ENCODE results near the gene DGCR2.
"Not testable (repeated sequence)": the region's sequence is repeated elsewhere in the genome, so short reads cannot be mapped to it uniquely, and the experiment has no call there.

The DGCR2 gene

DNA sequence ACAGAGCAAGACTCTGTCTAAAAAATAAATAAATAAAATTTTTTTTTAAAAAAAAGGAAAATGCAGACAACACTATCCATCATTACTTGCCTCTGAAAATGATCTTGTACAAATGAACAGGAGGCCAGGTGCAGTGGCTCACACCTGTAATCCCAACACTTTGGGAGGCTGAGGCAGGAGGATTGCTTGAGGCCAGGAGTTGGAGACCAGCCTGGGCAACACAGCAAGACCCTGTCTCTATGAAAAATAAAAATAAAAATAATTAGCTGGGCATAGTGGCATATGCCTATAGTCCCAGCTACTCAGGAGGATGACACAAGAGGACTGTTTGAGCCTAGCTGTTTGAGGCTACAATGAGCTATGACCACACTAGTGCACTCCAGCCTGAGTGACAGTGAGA is 49.4 kb downstream of the DGCR2 start:
- not testable (repeated sequence) for DNase-seq

DNA sequence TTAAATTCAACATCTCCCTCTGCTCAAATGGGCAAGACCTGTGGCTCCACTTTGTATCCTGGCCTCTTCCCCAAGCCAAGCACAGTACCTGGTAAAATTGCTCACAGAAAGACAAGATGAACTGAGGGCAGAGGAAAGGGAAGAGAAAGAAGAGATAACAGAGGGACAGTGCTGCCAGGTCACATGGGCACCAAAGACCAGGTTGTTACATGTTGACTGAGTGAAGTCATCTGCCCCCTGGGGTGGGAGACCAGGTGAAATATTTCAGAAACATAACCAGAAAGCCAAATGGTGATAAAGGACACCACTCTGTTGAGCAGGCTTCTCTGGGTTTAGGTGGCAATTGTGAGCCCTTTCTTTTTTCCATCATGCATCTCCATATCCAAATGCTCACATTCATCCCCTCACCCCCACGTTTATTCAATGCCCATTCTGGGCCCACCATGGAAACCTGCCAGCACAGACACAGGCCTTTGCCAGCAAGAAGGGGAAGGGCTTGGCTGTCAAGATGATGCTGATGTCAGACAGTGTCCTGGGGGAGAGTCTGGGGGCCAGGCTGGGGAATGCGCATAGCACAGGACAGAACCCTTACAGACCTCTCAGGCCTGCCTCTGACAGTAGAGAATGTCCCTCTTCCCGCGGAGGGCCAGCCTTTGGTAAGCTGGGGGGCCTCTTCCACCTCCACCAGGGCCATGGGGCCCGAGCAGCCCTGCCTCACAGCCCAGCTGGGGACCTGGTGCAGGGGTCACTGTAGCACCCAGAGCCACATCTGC is 51.6 kb downstream of the DGCR2 start:
- DNase-seq: no peak

DNA sequence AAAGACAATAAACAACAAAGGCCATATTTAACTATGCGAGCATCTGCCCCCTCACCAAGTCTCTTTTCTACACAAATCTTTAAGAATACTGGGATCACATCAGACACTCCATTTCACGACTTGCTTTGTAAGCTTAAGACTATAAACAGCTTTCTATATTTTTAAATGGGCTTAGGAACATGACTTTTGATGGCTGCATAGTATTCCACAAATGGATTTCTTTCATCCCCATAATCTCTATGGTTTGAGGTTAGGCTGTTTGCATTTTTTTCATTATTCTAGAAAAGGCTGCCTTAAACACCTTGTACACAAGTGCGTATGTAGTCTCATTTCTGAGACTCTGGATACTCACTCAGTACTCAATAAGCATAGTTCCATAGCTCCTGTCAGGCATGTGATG is 52.8 kb downstream of the DGCR2 start:
- DNase-seq: no peak

DNA sequence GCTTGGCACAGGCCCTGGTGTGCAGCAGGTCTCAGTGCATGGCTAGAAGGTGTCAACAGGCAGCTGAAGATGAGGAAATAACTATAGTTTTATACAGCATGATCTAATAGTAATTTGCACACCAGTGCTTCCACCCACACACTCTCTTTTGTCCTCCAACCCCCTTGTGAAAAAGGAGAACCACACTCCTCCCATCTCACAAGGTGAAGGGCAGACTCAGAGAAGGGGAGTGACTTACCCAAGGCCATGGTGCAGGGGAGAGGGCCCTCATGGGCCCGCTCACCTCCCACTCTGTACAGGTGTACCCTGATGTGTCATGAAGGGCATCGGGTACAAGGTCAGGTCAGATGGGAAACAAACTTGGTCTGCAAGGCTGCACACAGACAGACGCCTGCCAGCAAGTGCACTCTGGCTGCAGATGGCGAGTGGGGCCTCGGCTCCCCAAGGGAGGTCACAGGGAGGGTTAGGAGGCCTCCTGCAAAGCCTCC is 53.4 kb downstream of the DGCR2 start:
- DNase-seq: no peak

DNA sequence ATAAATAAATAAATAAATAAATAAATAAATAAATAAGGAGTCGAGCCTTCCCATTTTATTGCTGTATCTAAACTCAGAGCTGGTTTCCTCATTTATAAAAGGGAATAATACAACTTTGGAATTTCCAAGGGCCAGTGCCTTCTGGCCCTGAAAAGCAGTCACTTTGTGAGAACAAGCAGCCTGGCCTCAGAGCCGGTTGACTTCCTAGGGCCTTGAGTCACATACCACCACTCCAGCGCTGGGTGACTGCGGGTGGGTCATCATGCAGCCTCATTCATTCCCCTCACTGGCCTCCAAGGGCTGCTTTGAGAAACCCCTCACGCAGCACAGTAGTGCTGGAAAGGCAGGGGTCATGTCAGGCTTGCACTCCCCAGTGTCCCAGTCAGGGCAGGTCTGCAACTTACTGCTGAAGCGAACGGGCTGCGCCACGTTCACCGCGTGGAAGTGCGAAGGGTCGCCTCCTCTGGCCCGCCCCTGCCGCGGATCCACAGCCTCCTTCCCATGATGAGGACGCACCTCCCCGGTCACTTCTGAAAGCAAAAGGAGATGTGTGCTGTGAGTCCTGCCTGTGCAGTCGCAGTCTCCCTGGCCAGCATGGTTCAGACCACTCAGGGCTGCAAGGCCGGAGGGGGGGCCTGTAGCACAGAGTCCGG is 54.4 kb downstream of the DGCR2 start:
- DNase-seq: no peak

DNA sequence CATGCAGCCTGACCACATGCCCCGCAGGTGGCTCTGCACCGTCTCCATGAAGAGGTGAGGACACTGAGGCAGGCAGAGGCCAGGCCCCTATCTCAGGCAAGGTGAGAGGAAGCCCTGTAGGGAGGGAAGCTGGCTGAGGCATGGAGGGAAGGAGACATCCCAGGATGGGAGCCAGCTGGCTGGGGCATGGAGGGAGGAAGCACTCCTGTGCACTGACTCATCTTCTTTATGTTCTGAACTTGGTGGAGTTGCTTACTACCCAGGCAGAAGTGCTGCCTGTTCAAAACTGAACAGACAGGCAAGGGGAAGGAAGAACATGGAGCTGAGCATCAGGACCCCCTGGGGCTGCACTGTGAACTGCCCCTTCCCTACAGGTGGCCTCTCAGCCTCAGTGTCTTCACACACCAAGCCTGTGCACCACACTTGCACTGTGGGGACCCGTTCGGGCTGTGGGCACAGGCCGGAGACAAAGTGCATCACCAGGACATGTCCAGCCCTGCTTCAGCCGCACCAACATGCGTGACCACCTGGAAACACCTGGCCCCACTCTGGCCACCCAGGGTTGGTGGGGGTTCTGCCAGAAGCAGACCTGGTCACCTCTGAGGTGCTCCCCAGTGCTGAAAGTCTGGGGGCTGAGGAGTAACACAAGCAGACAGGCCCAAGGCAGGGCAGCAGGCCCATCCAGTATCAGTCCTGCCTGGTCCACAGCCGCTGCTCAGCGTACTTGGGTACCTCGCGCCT is 55.5 kb downstream of the DGCR2 start:
- DNase-seq: no peak

DNA sequence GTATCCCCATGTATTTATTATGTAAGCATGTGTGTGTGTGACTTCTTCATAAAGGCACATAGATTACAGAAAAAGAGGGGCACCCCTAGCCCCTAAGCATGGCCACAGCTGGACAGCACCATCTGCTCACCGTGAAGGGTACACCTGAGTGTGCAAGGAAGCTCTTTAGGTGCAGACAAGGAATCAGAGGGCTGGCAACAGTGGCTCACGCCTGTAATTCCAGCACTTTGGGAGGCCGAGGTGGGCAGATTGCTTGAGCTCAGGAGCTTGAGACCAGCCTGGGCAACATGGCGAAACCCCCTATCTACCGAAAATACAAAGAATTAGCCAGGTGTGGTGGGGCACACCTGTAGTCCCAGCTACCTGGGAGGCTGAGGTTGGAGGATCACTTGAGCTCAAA is 56.3 kb downstream of the DGCR2 start:
- DNase-seq: no peak

DNA sequence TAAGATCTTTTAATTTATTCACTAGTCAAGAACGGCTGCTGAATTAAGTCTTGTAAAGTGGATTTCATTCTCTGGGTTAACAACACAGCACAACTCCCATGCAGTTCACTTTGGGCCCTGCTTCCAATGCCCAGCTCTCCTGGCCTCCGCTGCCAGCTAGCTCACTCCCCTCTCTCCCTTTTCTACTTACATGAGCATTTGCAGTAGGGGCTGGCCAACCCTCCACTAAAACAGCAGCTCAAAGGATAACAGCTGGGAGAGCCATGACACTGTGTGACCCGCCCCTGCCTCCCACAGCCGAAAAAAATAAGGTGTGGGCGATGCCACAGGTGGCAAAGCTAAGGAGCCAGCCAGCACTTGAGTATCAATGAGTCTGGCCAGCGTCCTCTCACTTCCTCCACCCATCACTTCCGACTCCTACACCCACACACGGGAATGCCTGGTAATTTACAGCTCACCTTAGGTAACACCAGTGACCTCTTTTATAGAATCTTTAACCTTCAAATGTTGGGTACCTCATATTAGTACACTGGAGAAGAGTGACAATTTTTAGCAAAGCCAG is 56.8 kb downstream of the DGCR2 start:
- DNase-seq: no peak

DNA sequence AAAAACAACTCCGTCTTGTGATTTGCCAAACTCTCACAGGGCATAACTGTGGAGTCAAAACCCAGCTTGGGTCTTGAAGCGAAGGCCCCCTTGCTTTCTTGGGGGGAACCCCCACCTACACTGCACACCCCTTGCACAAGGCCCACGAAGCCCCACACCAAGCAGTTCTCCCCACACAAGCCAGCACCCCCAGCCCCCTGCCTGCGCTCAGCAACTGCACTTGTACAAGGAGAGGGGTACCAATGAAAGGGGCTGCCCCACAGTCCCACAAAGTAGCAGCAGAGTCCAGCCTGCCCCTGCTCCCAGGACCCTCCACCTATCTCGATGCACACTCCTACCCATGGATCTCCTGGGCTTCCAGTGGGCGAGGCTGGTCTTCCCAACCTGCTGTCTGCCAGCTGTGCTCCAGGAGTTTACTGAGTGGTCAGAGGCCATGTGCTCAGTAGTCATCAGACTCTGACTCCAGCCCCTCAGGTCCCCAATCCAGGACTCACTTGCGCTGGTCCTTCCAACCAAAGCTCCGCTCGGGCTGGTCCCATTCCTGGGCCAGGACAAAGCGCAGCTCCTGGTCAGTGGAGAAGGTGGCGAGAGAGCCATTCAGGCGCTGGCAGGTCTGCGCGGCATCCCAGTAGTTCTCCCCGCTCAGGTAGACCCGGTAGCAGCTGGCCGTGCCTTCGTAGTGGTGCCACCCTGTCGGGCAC is 57.7 kb downstream of the DGCR2 start:
- DNase-seq: no peak

DNA sequence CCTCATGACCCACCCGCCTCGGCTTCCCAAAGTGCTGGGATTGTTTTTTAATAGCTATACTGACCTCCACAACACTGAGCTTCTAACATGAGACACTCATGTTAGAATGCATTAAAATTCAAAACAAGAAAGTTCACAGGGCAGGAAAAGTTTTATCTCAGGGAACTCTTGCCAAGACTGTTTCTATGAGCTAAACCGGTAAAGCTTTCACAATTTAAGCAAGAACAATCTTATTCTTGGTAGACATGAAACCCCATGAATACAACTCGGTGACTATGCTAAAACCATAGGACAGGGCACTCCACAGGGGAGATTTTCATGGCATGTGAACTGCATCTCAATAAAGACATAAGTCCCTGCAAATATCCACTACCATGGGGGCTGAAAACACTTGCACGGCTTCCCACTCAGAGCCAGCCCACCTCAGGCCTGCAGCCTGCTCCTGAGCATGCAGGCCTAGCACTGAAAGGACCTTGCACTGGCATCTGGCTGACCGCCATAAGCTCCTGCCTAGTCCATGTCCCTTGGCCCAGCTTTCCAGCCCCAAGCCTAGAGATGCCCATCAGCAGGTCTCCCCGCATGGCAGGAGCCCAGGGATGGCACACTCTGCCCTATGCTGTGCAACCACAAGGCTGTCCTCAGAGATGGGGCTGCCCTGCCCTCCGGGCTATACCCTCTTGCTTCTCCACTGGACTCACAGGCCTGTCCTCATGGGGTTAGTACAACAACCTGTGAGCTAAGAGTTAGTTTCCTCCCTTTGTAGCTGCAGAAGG is 58.4 kb downstream of the DGCR2 start:
- no peak for DNase-seq

DNA sequence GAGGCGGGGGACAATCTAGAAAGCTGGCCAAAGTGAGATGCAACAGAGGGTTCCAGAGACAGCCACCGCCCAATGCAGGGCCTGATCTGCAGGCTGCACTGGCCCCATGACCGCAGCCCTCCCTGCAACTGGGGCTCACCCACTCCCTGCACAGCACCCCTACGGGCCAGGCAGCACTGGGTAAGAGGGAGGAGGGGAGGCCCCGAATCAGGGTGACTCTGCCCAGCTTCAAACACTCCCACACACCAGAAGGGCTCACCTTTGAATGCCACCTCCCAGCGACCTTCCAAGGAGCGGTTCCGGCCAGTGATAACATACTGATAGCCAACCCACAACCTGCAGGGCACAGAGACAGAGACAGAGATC is 59.3 kb downstream of the DGCR2 start:
- DNase-seq: no peak

DNA sequence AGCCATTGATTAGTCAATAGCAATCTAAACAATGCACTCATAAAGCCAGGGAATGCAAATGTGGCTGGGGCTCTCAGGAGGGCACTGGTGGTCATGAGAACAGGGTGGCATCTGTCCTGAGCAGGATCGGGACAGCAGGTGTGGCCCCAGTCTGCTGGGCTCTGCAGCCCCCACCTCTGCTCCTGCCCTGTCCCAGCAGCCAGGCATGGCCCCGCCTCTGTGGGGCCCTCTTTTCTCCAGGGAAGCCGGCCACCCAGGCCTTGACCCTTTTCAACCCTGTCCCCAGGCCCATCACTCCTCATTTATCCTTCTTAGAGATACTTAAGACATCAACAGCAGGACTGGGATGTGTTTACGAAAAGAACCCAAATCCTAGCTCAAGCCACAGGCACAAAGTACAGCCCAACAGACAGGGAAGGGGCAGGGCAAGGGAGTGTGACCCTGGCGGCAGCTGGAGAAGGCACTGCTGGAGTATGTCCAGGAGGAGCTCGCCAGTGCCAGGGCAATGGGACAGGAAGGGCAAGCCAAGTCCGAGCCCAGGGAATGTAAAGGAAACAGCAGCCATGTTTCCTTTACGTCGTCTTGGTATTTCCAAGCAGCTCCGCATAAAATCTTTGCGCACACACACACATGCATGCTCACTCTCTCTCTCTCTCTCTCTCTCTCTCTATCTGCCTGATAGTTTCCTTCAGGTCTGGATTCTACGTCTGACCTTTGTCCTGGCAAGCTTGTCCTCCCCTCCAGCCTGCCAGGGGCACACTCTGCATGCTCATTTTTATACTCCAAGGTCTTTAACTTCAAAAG is 59.9 kb downstream of the DGCR2 start:
- no peak for DNase-seq

DNA sequence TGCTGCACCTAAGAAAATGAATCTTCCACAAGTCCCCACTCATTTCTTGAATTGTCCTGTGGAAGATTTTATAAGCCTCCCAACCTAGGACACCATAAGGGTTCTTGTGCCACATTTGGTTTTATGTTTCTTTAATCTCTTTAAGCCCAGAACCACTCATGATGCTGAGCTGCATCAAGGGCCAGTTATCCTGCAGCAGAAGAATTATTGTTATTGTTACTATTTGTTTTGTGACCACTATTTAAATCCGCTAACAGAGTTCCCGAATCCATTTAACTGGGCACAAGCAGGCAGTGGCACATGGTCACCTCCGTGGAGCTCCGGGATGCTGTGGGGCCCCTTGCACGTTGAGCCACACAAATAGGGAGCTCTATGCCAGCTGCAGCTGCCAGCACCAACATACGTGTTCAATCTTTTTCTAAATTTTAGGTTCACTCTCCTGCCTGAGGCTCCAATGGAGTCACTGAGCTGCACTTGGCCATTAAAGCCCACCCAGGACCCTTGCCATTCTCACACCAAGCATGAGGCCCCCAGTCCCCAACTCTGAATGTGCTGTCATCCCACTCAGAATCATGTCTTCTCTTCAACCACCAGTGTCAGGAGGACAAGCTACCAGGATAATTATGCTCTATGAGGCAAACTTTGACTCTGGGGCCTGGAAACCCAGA is 60.6 kb downstream of the DGCR2 start:
- DNase-seq: no peak

DNA sequence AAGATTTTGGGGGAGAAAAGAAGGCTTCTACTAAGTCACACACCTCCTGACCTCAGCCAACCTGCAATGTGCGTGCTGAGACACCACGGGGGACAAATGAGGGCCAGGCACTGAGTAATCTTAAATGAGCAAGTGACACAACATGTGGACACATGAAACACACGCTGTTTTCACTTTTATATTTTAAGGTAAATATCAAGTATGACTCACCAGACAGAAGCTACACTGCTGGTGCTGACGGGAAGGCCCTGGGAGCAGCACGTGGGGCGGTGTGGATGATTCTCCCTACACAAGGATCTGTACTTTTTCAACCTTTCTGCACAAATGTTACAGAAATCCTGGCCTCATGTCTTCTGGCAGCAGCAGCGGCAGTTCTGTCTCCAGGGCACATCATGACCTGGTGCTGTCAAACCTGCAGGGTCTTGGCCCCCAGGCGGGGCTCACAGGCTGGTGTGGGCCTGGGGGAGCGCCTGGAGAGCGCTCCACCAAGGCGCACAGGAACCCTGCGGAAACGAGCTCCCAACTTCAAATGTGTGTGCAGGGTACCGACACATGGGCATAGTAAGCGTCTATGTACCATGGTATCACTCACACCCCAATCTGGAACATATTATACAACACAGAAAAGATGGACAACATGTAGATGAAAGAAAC is 61.7 kb downstream of the DGCR2 start:
- DNase-seq: no peak

DNA sequence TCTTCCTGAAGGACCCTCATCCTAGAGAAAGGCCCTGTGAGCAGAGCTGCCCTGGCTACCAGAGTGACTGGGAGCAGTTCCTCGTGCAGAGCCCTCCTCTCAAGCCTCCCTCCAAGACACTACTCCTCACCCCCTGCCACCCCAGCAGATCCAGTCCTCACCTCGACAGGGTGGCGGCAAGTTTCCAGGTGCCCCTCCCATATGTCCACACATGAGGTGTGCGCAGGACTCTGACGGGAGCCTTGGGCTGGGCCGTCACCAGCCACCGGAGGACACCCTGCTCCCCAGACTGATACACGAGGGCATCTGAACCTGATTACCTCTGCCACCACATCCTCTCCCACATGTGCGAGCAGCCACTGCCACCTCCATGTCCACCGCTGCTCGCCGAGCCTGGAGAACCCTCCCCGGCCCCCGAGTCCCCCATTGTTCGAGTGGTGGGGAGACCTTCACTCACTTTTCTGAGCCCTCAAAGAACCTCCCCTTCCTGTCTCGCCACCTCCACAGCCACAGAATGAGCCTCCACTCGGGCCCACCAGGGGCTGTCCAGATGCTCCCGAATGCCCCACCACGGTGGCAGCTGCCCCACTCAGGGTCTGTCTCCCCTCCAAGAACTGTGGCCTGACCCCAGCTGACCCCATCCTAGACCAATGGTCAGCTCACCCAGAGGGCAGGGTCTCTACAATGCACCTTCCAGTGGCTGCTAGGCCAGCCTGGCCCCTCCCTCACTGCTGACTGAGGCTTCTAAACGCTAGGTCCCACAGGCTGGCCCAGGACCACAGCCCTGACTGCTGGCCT is 62.5 kb downstream of the DGCR2 start:
- DNase-seq: no peak

DNA sequence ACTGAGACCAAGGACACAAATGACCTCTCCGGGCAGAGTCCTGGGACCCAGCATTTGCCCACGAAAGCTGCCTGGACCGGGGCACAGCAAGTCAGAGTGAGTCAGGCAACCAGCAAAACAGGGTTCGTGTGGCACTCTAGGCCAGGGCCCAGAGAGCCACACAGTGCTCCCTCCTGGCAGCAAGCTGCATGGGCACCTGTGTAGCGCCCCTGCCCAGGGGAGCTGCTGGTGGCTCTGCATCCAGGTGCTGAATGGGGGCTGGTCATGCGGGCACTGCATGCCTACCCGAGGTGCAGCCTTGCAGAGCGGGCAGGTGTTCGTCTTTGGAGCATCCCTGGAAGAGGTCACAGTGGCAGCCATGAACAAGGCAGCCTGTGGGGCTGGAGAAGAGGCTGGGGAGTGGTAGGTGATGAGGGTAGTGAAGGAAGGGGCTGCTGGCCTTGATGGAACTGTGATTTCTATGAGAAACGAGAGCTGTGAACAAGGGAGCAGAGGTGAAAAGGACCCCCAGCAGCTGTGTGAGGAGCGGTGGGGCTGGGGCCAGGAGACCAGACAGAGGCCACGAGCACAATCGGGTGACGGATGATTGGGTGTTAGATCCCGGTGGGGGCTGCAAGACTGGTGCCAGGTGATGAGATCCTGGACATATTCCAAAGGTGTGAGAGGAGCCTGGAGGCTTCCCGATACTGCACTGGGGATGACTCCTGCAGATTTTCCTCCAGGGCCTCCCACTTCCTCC is 63.3 kb downstream of the DGCR2 start:
- no peak for DNase-seq

DNA sequence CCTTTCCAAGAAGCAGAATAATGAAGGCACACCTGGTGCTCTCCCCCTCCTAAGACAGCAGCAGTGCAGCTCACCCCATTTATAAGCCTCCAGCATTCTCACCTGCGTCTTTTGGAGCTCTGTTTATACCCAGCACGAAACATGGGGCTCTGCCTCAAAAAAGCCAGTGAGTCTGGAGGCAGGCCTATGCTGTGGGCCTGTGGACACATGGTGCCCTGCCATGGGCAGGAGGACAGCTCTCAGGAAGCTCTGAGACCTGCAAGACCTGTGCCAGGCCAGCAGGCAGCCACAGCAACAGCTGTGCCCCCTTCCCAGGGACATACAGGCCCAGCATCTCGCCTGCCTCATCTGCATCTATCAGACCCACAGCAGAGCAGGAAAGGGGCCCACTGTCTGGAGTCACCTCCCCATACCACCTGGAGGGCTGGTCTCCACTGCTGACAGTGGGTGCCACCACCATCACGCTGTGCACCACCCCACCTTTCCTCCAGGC is 64.2 kb downstream of the DGCR2 start:
- no peak for DNase-seq

DNA sequence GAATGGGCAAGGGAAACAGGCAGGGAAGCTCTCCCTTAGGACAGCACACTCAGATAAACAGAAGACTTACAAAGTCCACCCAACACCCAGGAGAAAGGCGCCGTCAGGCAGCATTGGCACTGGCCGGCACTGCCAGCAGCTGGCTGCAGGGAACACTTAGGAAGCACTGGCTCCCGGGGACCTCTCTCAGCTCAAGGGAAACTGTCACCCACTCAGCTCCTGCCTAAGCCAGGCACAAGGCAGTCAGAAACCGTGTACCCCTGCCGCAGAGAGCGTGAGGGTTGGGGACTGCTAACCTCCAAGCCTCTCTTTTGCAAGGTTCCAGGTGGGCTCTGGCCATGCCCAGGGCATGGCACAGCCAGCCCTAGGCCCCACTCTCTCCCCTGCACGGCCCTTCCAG is 64.7 kb downstream of the DGCR2 start:
- DNase-seq: no peak

Measured in CD4-positive, alpha-beta T cell treated with Interleukin-12 subunit alpha and Interleukin-12 subunit beta, for 1 hour (primary cell).